Loucy (cell line): Measurements from ENCODE around the gene SCYGR6.
A peak's percentile ranks its signal among the peaks of the same experiment; 100 is the strongest.

ENCODE experiments used
- H2AFZ ChIP-seq: fragments of 200-600 bp; sonication (generic); 2 replicates; pipeline ENCODE4 v1.6.0; 2016; ENCODE audit warnings: antibody characterized with exemption, mild to moderate bottlenecking, low read length, moderate library complexity
- H3F3A ChIP-seq: fragments of 200-600 bp; 2 replicates; pipeline ENCODE4 v1.6.0; 2016; ENCODE audit warnings: antibody characterized with exemption, low read depth, mild to moderate bottlenecking
- H3K27me3 ChIP-seq: fragments of 200-600 bp; sonication (generic); 2 replicates; pipeline ENCODE4 v1.6.1; 2014; ENCODE audit warnings: low read length, mild to moderate bottlenecking; ENCODE audit not compliant: insufficient read depth, poor library complexity, severe bottlenecking
- H3K36me3 ChIP-seq: fragments of 200-600 bp; sonication (generic); 2 replicates; pipeline ENCODE4 v1.6.1; 2016; ENCODE audit warnings: low read length; ENCODE audit not compliant: insufficient read depth
- H3K4me1 ChIP-seq: fragments of 200-600 bp; sonication (generic); 2 replicates; pipeline ENCODE4 v1.5.1; 2014; ENCODE audit warnings: low read length, mild to moderate bottlenecking; ENCODE audit not compliant: insufficient read depth, poor library complexity, severe bottlenecking
- H3K4me2 ChIP-seq: fragments of 200-600 bp; sonication (generic); 2 replicates; pipeline ENCODE4 v1.6.0; 2014; ENCODE audit warnings: antibody characterized with exemption, low read length, low read depth, mild to moderate bottlenecking; ENCODE audit not compliant: poor library complexity, severe bottlenecking
- H3K4me3 ChIP-seq: fragments of 200-600 bp; sonication (generic); 2 replicates; pipeline ENCODE4 v1.5.1; 2014; ENCODE audit warnings: low read length, mild to moderate bottlenecking, mixed read lengths; ENCODE audit not compliant: poor library complexity, severe bottlenecking
- H3K79me2 ChIP-seq: fragments of 200-600 bp; sonication (generic); 2 replicates; pipeline ENCODE4 v1.6.1; 2014; ENCODE audit warnings: low read length; ENCODE audit not compliant: insufficient read depth
- H3K9ac ChIP-seq: fragments of 200-600 bp; sonication (generic); 2 replicates; pipeline ENCODE4 v1.6.0; 2014; ENCODE audit warnings: mild to moderate bottlenecking, low read depth, low read length, moderate library complexity; ENCODE audit not compliant: poor library complexity, severe bottlenecking
- H3K9me2 ChIP-seq: fragments of 200-600 bp; sonication (generic); replicated peaks from 2 replicates; pipeline ENCODE4 v1.6.1; 2016; ENCODE audit warnings: low read depth, low read length, mixed read lengths
- H3K9me3 ChIP-seq: fragments of 200-600 bp; sonication (generic); 2 replicates; pipeline ENCODE4 v1.6.1; 2014; ENCODE audit warnings: mild to moderate bottlenecking, antibody characterized with exemption, low read length, low read depth; ENCODE audit not compliant: insufficient read depth
- H4K20me1 ChIP-seq: fragments of 200-600 bp; sonication (generic); 2 replicates; pipeline ENCODE4 v1.6.0; 2014; ENCODE audit warnings: antibody characterized with exemption, low read length, mild to moderate bottlenecking; ENCODE audit not compliant: insufficient read depth, poor library complexity, severe bottlenecking
- CTCF ChIP-seq: fragments of 200-600 bp; sonication (generic); conservative IDR thresholded peaks from 2 replicates; pipeline ENCODE4 v1.5.1; 2014; ENCODE audit warnings: mild to moderate bottlenecking, antibody characterized with exemption, low read length
- EZH2phosphoT487 ChIP-seq: fragments of 200-600 bp; IDR thresholded peaks from 2 replicates; pipeline ENCODE4 v1.6.1; 2018; ENCODE audit warnings: antibody characterized with exemption, mild to moderate bottlenecking, moderate library complexity, borderline replicate concordance

The SCYGR6 gene

GRCh38 chr2:227772197-227772661 lies 47.7 kb upstream of the SCYGR6 start:
- Histone ChIP-seq H3K79me2 (no peaks in the 10 kb centered on the region), H3K9me3 (no peaks in the 10 kb centered on the region), H3K4me1 (no peaks in the 10 kb centered on the region), H3K36me3 (no peaks in the 10 kb centered on the region), H3K4me2 (no peak overlapping the region), H3K9me2 (no peaks in the 10 kb centered on the region), H3K9ac (no peak overlapping the region), H2AFZ (no peak overlapping the region), H4K20me1 (no peaks in the 10 kb centered on the region), H3K4me3 (no peak overlapping the region), H3F3A (no peaks in the 10 kb centered on the region), H3K27me3 (no peaks in the 10 kb centered on the region)
- TF ChIP-seq EZH2phosphoT487 (no peak), CTCF (no peak)

- Histone ChIP-seq H3K4me2 (no peak overlapping the region), H3K4me3 (no peak overlapping the region), H4K20me1 (no peaks in the 10 kb centered on the region), H3K36me3 (no peaks in the 10 kb centered on the region), H3K9me2 (no peaks in the 10 kb centered on the region), H3K4me1 (no peaks in the 10 kb centered on the region), H3K79me2 (no peaks in the 10 kb centered on the region), H3K27me3 (no peaks in the 10 kb centered on the region), H3F3A (no peaks in the 10 kb centered on the region), H3K9ac (no peak overlapping the region), H2AFZ (no peak overlapping the region), H3K9me3 (no peaks in the 10 kb centered on the region)
- TF ChIP-seq CTCF, result no peak
- TF ChIP-seq EZH2phosphoT487, result no peak
Observed at GRCh38 chr2:227767830-227768229, 43.3 kb upstream of the SCYGR6 start.

DNA sequence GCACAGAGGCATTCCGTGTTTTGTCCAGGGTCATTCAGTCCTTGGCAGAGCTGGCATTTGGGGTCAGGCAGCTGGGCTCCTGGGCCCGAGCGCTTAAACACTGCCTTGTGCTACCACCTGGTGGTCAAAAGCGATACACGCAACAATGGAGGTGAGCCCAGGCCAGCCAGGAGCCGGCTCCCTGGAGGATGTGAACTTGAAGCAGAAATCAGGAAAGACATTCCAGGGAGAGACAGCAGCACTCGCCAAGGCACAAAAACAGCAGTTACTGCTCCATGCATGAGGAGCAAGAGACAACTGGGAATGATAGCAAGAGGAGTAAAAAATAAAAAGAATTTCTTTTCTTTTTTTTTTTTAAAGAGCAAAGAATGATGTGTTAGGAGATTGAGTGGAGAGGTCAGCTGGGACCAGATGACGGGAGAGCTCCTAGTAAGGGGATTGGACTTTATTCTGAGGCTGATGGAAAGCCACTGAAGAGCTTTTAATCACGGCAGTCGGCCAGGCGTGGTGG lies 41.9 kb upstream of the SCYGR6 start:
- no peak overlapping the region for H3K9ac ChIP-seq
- H3K36me3 ChIP-seq, result no peaks in the 10 kb centered on the region
- no peaks in the 10 kb centered on the region for H4K20me1 ChIP-seq
- 0 out of 2 replicates have a peak overlapping the region, but pooled peaks have one; percentile 60 for H2AFZ ChIP-seq
- no peak overlapping the region for H3K4me3 ChIP-seq
- H3K27me3 ChIP-seq, result no peaks in the 10 kb centered on the region
- no peak for TF ChIP-seq EZH2phosphoT487
- TF ChIP-seq CTCF, result peak; percentile 88
- no peaks in the 10 kb centered on the region for H3F3A ChIP-seq
- no peaks in the 10 kb centered on the region for H3K4me1 ChIP-seq
- H3K9me3 ChIP-seq, result no peaks in the 10 kb centered on the region
- H3K4me2 ChIP-seq, result no peak overlapping the region
- no peaks in the 10 kb centered on the region for H3K9me2 ChIP-seq
- no peaks in the 10 kb centered on the region for H3K79me2 ChIP-seq
